ENCODE measurements around the gene PKIG. TPM values are rescaled to one million over a fixed set of nuclear protein-coding genes. Genes with fewer than 3 reads are reported as not detected.

Gene PKIG
- total RNA-seq, 1 experiment from 2014 or later, result 27.0 TPM

DNA sequence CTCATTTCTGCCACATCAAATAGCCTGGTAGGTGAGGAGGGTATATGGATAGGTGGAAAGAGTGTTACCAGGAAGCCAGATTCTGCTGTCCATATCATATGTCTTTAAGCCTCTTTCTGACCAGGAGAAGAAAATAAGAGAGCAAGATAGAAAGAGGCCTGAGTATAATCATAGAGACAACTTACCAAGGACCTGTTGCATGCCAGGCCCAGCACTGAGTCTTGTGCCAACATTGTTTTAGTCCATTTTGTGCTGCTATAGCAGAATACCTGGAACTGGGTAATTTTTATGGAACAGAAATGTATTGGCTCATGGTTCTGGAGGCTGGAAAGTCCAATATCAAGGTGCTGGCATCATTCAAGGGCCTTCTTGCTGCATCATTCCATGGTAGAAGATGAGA lies 76.4 kb downstream of the PKIG start:
- H2BK20ac ChIP-seq (ENCODE audit: low read depth, low read length, poor library complexity, severe bottlenecking), result no peak overlapping the region

More for the DNA sequence above, 76.4 kb downstream of the PKIG start:
- Mint-ChIP-seq H3K36me3 (ENCODE audit: insufficient read depth in 1 of 3, low read depth in 3 of 3) (peaks cover 10 to 17% (median 13%) of the 10 kb centered on the region in 3 experiments), H3K9me3 (peaks cover 12 to 16% of the 10 kb centered on the region in 2 experiments), H3K27me3 (ENCODE audit: low read depth) (peaks cover 41% of the 10 kb centered on the region), H3K4me3 (no peak overlapping the region), H3K27ac (no peak overlapping the region), H3K4me1 (peaks cover 19% of the 10 kb centered on the region in 2 experiments)
- H2BK12ac ChIP-seq (ENCODE audit: insufficient read length, low read depth, low read length), result no peak overlapping the region
- no peak overlapping the region for H4K8ac ChIP-seq (replicated peaks; ENCODE audit: insufficient read length, low read depth, low read length)
- no peak overlapping the region for H3T11ph ChIP-seq (ENCODE audit: low read length)
- H3K79me2 ChIP-seq (ENCODE audit: insufficient read depth, low read length), result no peaks in the 10 kb centered on the region
- H3K56ac ChIP-seq (ENCODE audit: insufficient read length, low read depth, low read length), result no peak overlapping the region
- no peak for DNase-seq
- H3K23me2 ChIP-seq (ENCODE audit: insufficient read length, low read depth, low read length, poor library complexity, severe bottlenecking), result no peaks in the 10 kb centered on the region
- peaks cover 10% of the 10 kb centered on the region for H3K9me3 ChIP-seq (ENCODE audit: control insufficient read depth, low read depth, low read length)
- no peak overlapping the region for H2AFZ ChIP-seq (ENCODE audit: low read length)
- H3K4me1 ChIP-seq (ENCODE audit: insufficient read depth, low read length), result no peaks in the 10 kb centered on the region; the same call in 1 of the 2 replicates
- H3K23ac ChIP-seq (ENCODE audit: insufficient read length, low read depth, low read length), result no peak overlapping the region
- H4K20me1 ChIP-seq (ENCODE audit: control insufficient read depth, insufficient read depth, insufficient read length), result no peaks in the 10 kb centered on the region
- H3K27me3 ChIP-seq (ENCODE audit: insufficient read depth, low read length), result no peaks in the 10 kb centered on the region
- no peak overlapping the region for H2BK120ac ChIP-seq (ENCODE audit: low read depth, low read length, poor library complexity, severe bottlenecking)
- no peaks in the 10 kb centered on the region for H3K79me1 ChIP-seq (ENCODE audit: insufficient read depth, low read depth, low read length, poor library complexity, severe bottlenecking)
- H3K18ac ChIP-seq (ENCODE audit: insufficient read length, low read depth, low read length), result no peak overlapping the region
- H4K5ac ChIP-seq (ENCODE audit: insufficient read length, low read depth, low read length), result no peak overlapping the region
- H3K27ac ChIP-seq (ENCODE audit: insufficient read length, low read depth, low read length), result no peak overlapping the region
- TF ChIP-seq, protein P1, sequence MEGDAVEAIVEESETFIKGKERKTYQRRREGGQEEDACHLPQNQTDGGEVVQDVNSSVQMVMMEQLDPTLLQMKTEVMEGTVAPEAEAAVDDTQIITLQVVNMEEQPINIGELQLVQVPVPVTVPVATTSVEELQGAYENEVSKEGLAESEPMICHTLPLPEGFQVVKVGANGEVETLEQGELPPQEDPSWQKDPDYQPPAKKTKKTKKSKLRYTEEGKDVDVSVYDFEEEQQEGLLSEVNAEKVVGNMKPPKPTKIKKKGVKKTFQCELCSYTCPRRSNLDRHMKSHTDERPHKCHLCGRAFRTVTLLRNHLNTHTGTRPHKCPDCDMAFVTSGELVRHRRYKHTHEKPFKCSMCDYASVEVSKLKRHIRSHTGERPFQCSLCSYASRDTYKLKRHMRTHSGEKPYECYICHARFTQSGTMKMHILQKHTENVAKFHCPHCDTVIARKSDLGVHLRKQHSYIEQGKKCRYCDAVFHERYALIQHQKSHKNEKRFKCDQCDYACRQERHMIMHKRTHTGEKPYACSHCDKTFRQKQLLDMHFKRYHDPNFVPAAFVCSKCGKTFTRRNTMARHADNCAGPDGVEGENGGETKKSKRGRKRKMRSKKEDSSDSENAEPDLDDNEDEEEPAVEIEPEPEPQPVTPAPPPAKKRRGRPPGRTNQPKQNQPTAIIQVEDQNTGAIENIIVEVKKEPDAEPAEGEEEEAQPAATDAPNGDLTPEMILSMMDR (conservative IDR thresholded peaks at IDR 0.05), result no peak
- no peak overlapping the region for H3K4ac ChIP-seq (ENCODE audit: low read depth, low read length)
- H2BK15ac ChIP-seq (ENCODE audit: low read depth, low read length), result no peak overlapping the region
- H3K9ac ChIP-seq (ENCODE audit: extremely low read depth, insufficient read length, low read length), result no peak overlapping the region
- no peak overlapping the region for H2AK5ac ChIP-seq (ENCODE audit: insufficient read length, low read length)
- H3K14ac ChIP-seq (ENCODE audit: insufficient read depth, low read length), result no peak overlapping the region
- H3K4me2 ChIP-seq (ENCODE audit: insufficient read depth, insufficient read length, low read length), result no peak overlapping the region
- H4K91ac ChIP-seq (ENCODE audit: insufficient read length, low read depth, low read length), result no peak overlapping the region
- no peak overlapping the region for H2BK5ac ChIP-seq (ENCODE audit: insufficient read length, low read length)
